Measurements from ENCODE around the gene PDE11A.

DNA sequence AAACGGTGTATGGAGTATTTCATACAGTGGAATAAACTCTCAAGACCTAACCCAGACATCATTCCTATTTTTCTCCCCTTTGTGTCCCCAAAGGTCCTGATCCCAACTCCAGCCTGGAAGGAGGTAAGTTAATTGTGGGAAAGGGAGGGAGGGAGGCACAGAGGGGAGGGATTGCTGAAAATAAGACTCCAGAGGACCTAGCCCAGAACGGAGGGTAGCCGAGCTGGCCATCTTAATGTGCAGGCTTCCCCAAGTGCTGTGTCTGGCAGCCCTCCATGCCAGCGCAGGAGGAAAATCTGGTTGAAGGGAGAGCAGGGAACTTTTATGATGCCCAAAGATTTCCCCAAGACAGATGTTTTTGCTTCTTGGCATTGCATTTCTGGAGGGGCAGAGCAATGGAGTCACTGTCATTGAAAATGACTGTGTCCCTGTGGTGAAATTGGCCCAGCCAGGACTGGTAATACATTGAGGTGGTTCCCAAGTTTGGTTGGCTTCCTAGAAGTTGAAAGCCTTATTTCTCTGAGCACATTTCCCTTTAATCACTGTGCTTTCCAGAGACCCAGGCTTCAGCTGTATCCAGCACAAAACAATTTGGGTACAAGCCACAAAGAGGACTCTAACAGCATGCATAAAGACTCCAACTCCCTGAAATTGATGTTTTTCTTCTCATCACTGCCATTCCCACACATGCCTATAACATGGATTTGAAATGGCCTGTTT lies 477.3 kb downstream of the PDE11A start:
- TF ChIP-seq, protein P1, sequence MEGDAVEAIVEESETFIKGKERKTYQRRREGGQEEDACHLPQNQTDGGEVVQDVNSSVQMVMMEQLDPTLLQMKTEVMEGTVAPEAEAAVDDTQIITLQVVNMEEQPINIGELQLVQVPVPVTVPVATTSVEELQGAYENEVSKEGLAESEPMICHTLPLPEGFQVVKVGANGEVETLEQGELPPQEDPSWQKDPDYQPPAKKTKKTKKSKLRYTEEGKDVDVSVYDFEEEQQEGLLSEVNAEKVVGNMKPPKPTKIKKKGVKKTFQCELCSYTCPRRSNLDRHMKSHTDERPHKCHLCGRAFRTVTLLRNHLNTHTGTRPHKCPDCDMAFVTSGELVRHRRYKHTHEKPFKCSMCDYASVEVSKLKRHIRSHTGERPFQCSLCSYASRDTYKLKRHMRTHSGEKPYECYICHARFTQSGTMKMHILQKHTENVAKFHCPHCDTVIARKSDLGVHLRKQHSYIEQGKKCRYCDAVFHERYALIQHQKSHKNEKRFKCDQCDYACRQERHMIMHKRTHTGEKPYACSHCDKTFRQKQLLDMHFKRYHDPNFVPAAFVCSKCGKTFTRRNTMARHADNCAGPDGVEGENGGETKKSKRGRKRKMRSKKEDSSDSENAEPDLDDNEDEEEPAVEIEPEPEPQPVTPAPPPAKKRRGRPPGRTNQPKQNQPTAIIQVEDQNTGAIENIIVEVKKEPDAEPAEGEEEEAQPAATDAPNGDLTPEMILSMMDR (conservative IDR thresholded peaks at IDR 0.05; ENCODE audit: low read depth in 2 of 2) = no peak
- TF ChIP-seq, protein P2, sequence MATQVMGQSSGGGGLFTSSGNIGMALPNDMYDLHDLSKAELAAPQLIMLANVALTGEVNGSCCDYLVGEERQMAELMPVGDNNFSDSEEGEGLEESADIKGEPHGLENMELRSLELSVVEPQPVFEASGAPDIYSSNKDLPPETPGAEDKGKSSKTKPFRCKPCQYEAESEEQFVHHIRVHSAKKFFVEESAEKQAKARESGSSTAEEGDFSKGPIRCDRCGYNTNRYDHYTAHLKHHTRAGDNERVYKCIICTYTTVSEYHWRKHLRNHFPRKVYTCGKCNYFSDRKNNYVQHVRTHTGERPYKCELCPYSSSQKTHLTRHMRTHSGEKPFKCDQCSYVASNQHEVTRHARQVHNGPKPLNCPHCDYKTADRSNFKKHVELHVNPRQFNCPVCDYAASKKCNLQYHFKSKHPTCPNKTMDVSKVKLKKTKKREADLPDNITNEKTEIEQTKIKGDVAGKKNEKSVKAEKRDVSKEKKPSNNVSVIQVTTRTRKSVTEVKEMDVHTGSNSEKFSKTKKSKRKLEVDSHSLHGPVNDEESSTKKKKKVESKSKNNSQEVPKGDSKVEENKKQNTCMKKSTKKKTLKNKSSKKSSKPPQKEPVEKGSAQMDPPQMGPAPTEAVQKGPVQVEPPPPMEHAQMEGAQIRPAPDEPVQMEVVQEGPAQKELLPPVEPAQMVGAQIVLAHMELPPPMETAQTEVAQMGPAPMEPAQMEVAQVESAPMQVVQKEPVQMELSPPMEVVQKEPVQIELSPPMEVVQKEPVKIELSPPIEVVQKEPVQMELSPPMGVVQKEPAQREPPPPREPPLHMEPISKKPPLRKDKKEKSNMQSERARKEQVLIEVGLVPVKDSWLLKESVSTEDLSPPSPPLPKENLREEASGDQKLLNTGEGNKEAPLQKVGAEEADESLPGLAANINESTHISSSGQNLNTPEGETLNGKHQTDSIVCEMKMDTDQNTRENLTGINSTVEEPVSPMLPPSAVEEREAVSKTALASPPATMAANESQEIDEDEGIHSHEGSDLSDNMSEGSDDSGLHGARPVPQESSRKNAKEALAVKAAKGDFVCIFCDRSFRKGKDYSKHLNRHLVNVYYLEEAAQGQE (IDR thresholded peaks at IDR 0.05; ENCODE audit: unreplicated experiment) = no peak
- TF ChIP-seq POLR2AphosphoS5 (IDR thresholded peaks at IDR 0.05; ENCODE audit: low read depth) = no peak
- TF ChIP-seq EZH2 (IDR thresholded peaks at IDR 0.05; ENCODE audit: low read depth, unreplicated experiment) = no peak
- no peak for TF ChIP-seq STAT1 (IDR thresholded peaks at IDR 0.05; ENCODE audit: unreplicated experiment)
- no peak for TF ChIP-seq ZNF114 (CRISPR knock-in tag; IDR thresholded peaks at IDR 0.05)
- no peak for TF ChIP-seq EZH2phosphoT487 (IDR thresholded peaks at IDR 0.05; ENCODE audit: unreplicated experiment)
- TF ChIP-seq ZNF331 (CRISPR knock-in tag; IDR thresholded peaks at IDR 0.05; ENCODE audit: low read depth) = no peak
- no peak for TF ChIP-seq JUNB (IDR thresholded peaks at IDR 0.05; ENCODE audit: unreplicated experiment)
- no peak for TF ChIP-seq CREB1 (CRISPR knock-in tag; IDR thresholded peaks at IDR 0.05; ENCODE audit: low read depth)
